GM18861 (cell line): ENCODE results near the gene PDLIM3.
"Not testable (repeated sequence)": the region's sequence is repeated elsewhere in the genome, so short reads cannot be mapped to it uniquely, and the experiment has no call there.

Experiments used
- ATAC-seq: cut with Tn5 transposase; IDR thresholded peaks from one replicate; pipeline ENCODE4 v1.9.1; 2021; ENCODE audit not compliant: unreplicated experiment

The PDLIM3 gene

DNA sequence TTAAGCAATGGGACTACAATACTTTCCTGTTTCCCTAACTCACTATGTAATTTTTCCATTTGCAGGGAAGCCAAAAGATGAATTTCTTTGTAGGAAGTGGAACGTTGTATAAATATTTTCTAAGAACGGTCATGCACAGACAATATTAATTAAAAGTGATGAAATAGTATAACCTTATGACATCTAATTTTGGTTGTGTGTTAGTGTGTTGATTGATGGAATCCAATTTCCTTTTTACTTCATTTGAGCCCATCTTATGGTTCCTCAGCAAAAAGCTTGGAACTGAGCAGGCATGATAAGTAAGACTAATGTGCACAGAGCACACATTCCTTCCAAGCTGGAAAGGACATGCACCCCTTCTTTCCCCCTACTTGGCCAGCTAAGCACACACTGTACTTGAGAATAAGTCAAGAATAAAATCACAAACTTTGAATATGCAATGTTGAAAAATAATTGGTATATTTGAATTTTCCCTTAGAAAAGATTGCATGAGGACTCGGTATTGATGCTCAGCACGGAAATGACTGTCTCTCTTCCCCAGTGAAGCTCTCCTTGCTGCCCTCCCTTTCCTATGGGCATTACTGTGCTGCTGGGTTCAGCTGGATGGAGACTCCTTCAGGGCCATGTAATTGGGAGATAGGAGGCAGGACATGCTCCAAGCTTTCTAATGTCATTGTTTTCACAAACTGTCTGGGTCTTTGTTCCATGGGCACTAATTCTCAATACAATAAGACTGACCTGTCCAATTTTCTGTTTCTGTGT lies 19.2 kb upstream of the PDLIM3 start:
- no peak for ATAC-seq

DNA sequence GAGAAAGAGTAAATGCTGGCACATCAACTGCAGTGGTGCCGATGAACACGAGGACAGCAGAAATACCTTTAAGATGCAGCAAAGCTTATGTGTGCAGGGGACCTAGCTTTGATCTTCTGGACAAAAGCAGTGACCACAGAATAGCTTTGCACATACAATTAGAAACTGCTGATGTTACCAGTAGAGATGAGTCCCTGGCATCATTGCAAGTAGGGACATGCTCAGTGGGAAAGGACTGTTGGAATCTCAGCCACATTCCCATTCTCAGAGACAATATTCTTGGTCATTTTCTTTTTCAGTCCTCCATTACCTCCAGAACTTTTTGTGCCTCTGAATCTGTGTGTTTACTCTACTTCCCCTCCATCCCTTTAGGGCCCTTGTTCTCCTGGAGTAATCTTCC lies 16.9 kb upstream of the PDLIM3 start:
- ATAC-seq = no peak

DNA sequence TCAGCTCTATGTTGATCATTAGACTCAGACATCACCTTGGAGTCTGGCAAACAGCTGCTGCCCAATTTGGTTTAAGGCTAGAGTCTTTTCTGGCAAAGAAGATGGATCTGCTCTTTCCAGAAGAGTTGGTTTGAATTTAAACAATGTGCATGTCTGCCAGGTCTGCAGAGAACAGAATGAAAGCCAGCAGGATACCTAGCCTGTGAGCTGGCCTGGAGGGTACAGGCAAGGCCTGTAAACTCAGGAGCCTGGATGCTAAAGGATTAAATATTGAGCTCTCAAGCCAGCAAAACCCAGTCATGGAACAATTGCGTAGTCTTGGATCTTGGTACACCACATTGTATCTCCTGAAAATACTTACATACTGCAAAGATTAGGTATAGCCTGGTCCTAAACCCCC lies 15.6 kb upstream of the PDLIM3 start:
- ATAC-seq = no peak

DNA sequence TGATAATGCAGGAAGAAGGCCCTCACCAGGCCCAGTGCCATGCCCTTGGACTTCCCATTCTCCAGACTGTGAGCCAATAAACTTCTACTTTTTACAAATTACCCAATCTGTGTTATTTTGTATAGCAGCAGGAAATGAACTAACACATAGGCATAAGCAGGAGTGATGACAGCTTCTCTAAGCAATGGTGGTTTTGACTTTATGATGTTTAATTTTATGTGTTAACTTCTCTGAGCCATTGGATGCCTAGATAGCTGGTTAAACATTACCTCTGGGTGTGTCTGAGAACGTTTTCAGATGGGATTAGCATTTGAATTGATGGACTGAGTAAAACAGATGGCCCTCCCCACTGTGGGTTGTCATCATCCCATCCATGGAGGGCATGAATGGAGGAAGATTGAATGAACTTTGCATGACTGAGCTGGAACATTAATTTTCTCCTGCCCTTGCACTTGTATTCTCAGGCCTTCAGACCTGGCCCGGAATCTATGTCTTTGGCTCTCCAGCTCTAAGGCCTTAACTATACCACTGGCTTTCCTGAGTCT lies 13.9 kb upstream of the PDLIM3 start:
- no peak for ATAC-seq

DNA sequence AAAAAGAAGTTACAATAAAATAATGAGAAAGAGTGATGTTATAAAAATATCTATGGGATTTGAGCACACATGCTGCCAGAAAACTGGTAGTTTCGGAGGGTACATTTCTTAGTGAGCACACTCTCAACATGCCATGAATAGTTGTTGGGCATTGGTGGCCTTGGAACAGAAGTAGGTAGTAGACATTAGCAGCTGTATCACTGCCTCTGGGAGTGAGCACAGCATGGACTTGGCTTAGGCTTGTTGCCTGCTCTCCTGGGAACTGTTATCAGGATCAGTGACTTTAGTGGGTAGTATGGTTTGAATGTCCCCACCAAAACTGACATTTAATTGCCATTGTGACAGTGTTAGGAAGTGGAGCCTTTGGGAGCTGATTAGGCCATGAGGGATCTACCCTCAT lies 13.3 kb upstream of the PDLIM3 start:
- no peak for ATAC-seq

DNA sequence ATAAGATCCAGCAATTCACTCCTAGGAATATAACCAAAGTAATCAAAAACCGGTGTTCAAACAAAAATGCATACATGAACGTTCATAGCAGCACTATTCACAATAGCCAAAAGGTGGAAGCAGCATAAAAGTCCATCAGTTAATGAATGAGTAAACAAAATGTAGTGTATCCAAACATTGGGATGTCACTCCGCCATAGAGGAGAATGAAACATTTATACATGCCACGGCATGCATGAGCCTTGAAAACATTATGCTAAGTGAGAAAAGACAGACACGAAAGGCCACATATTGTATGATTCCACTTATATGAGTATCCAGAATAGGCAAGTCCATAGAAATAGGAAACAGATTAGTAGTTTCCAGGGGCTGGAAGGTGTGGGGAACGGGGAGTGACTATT lies 11.0 kb upstream of the PDLIM3 start:
- ATAC-seq = no peak

DNA sequence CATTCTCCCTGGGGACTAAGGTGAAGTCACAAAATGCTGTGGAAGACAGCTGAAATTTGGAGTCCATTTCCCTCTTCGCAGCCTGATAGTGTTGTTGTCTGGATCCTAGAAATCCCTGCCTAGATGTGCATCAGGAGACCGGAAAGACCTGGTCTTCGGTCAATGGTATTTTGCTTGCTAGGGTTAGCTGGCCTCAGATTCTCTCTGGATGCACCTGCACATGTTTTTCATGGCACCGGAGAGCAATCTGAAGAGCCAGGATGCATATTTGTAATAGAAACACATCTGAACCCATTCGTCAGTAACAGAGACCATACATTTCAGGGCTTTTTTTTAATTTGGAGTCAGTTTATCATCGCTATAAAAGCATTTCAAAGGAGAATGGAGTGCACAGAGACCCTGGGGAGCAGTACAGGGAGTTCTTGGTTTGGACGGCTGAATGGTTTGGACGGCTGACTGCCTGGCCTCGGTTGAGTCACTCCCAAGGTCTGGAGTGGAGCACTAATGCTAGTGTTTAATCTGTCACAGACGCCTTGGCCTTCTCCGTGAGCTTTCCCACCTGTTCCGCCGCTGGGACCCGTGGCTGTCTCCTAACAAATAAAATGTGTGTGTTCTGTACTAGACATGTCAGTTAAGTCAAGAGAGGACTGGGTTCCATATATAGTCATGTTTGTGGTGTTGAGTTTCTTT lies 7.5 kb upstream of the PDLIM3 start:
- ATAC-seq = no peak

DNA sequence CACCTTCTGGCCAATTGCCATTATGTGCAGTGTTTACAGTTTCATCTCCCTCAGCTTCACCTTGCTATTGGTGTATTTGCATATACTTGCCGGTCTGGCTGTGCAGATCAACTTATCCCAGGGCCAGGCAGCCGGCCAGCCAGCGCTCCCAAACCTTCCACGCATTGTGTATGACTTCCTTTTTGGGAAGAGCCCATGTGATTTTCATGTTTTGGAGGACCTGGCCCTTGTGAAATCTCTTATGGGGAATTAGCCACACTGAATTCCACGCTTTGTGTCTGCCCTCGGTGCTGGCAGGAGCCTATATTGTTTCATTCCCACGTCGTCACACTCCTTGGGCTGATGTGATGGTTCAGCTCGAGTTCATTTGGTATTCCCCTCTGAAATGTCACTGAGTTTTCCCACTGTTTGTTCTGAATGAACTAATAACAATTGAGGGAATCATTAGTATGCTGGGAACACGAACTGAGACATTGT lies 6.0 kb upstream of the PDLIM3 start:
- no peak for ATAC-seq

DNA sequence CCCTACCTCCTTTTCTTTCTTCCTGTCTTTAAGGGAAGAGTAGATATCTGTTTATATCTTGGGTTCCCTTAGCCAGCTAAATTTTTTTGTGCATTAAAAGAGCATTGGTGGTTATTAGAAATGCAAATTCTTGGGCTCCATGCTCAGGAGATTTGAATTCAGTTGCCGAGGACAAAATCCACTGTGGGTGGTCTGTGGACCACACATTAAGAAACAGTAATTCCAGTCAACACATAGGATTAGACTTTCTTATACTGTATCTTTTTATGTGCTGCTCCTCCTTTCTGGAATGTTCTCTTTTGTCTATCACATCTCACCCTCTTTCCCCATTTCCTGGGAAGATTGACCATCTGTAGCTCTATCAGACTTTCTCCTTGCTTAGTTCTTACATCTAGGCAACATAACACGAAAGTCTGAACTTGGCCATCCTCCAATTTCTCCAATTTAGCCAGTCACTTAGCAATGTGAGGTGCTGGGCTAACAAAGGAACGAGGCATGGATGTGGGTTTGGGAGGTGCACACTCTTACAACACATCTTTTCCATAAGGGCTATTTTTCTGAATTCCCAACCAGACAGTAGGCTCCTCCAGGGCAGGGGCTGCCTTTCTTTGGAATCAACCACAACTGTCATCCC lies 5.3 kb upstream of the PDLIM3 start:
- no peak for ATAC-seq

DNA sequence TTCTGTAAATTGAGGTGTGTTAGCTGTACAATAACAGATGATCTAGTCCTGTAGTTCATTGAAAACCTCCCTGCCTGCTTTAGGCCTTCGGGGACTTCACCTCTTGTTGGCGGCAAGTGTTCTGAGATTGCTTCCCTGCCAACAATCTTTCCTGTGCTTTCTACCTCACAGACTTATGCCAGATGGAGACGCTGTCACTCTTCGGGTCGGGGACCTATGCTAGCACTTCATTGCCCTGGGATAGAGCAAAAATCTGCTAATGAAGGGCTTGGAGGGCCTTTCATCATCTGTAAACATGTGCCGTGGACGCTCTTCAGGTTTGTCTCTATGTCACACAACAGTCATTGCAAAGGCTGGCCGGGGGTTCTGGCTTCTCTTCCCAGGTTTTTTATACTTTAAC lies 4.7 kb upstream of the PDLIM3 start:
- no peak for ATAC-seq

DNA sequence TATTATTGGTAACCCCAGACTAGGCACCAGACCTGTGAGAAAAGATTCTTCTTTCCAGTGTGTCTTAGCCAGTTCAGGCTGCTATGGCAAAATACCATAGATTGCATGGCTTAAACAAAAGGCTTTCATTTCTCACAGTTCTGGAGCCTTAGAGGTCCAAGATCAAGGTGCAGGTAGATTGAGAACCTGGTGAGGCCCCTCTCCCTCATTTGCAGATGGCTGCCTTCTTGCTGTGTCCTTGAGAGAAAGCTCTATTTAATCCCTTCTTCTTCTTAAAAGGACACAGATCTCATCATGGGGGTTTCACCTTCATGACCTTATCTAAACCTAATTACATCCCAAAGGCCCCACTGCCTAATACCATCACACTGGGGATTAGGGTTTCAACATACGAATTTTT lies 3.5 kb upstream of the PDLIM3 start:
- ATAC-seq = no peak

DNA sequence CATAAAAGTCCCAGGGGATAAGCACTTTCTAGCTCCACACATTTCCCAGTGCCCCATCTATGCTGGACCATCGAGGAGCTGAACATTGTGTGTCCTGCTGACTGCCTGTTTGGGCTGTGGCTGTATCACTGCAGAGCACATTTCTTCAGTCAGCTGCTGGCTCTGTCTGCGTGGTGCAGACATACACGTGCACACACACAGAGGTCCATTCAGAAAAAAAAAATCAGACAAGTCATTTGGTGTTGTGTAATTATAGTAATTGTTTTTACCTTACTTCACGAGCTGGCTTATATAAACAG lies 1.1 kb upstream of the PDLIM3 start:
- ATAC-seq = no peak

DNA sequence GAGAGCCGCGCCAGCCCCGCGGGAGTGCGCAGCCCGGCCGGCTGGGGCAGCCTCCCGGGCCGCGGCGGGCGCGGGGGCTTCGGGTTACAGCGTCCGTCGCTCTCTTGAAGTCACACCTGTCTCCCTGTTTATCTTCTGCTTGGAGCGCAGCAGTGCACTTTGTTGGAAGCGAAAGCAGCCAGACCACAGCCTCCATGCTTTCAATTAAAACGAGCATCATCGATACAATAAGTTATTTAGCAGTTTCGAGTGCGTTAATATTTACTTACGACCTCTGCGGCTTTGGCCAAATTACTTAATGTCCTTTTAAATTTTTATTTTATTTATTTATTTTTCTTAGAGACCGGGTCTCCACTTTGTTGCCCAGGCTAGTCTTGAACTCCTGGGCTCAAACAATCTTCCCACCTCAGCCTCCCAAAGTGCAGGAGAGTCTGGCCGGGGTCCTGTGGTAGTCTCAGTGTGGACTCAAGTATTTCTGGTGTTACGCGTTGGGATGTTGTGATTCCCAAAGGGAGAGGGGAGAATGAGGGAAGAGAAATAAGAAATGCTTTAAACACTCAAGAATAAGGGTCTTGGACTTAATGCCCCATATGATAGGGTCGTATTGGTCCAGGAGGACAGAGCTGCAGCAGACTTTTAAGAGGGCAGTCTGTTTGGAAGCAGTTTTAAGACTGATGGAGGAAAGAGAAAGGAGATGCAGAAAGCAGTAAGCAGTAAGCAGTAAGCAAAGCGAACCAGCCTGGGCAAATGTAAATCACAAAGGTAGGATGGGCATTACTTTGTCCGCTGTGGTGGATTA lies 504 bp upstream of the PDLIM3 start:
- ATAC-seq = no peak

DNA sequence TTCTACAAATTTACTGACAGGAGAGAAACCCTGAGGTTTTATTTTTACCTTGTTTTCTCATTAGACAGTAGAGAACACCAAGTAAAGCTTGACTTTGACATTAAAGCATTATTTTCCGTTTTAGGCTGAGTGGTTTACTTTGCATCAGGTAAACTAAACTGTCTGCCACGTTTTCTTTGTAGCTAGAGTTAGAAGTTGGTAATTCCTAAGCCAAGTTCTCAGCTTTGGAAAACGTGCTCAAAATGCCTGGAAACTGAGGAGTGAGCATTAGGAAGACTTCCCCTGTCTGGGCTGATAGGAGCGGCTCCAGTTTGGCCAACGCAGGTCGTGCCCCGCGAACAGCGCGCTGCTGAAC lies 819 bp downstream of the PDLIM3 start:
- no peak for ATAC-seq

DNA sequence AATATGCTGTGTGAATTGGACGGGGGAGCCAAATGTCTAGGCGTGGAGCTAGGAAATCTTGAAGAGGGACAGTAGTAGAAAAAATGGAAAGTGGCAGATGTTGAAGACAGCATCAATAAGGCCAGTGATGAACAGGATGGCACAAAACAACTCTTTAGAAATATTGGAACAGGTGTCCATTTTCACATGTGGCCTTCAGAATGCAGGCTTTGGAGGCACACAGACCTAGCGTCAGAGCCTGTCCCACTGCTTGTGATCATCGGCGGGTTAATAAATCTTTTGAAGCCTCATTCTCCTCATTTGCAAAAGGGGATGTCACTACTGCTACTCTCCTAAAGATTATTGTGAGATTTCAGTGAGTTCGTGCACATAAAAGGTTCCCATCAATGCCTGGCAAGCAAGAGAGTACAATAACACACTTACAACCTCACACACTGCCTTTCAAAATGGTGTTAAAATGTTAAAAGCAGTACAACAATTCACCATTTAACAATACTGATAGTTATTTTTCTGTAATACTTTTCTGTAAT lies 2.4 kb downstream of the PDLIM3 start:
- ATAC-seq = no peak

DNA sequence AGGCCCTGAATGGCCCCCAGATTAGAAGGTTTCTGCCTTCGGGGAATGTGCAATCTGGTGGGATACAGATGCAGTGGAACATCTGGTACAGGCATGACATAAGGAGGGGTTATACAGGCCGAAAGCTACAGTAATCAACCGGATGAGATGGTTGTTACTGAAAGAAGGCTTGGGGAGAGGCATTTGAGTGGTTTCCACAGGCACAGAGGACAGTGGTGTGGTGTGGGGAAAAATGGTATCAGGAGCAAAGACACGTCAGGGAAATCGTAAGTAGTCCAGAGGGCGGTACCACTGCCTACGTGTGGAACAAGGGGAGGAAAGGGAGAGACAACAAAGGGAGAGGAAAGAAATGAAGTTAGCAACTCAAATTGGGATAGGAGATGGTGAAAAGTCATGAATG lies 3.0 kb downstream of the PDLIM3 start:
- no peak for ATAC-seq

DNA sequence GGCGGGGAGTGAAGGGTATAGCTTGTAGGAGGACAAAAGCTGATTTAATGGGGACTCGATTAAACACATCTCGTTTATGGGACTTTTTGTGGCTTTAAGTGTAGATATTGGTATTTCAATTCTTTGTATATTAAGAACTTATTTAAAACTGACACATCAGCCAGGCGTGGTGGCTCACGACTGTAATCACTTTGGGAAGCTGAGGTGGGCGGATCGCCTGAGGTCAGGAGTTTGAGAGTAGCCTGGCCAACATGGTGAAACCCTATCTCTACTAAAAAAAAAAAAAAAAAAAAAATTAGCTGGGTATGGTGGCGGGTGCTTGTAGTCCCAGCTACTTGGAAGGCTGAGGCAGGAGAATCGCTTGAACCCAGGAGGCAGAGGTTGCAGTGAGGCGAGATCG lies 3.7 kb downstream of the PDLIM3 start:
- not testable (repeated sequence) for ATAC-seq

DNA sequence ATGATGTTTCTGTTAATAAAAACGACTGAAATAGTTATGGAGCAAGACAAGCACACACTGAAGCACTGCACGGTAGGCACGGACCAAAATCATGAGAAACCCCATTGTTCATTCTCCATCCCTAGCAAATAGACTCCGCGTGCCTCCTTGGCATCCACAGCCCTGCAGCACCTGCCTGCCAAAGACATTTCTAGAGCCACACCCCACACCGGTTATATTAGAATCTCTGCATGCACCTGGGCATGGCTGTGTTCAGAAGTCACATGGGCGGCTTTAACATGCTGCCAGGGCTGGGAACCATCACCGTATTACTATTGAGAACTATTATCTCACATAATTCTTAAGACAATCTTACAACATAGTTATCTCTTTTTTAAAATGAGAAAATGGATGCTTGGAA lies 5.9 kb downstream of the PDLIM3 start:
- no peak for ATAC-seq

DNA sequence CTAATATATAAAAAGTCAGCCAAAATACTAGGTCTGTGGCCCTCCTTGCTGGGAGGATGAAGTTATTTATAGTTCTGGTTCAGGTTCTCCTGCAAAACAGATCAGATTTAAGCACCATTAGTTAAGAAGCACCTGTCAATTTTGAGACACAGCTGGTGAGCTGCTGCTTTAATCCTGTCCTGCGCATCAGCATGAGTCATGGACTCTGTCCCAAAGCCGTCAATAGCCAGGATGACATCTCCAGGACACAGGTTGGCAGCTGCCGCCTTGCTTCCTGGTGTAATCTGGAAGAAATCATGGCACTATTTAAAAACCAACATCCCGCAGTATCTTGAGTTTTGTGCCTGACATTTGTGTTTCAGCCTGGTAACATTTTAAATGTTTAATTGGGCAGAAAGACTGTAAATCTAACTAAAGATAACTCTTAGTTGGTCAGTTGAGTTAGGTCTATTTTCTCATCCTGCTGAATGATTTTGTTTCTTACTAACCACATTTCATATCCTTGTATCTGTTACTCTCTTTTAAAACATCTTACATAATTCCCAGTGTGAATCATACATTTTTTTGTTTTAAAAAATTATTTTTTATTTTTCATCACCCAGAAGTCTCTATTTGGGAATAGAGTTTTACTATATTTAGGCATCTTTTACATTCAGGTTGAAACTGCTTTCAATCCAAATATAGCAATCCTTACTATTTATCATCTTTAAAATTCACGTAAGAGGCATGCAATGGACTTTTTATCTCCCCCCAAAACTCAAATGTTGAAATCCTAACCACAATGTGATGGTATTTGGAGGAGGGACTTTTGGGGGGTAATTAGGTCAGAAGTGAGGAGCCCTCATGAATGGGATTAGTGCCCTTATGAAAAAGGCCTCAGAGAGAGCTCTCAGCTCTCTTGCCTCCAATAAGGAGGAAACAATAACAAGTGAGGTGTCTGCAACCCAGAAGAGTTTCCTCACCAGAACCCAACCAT lies 10.1 kb downstream of the PDLIM3 start:
- ATAC-seq = no peak

DNA sequence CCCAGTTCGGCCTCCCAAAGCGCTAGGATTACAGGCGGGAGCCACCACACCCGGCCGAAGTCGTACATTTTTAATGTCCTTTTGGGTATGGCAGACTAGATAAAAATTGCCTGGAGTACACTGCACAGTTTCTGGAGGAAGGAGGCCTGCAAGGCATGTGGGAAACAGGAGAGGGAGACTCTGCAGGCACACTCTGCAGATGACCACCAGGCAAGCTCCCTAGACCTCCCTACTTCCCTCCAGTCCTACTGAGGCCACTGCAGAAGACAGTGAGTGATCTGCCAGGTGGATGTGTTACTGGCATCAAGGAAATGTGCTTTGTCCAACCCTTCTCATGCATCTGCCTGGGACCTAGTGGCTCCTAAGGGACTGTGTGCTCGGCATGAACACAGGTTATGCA lies 11.4 kb downstream of the PDLIM3 start:
- no peak for ATAC-seq
